Measurements from ENCODE around the gene BRD1. TPM values are rescaled to one million over a fixed set of nuclear protein-coding genes. Genes with fewer than 3 reads are reported as not detected.
"Not testable (repeated sequence)": the region's sequence is repeated elsewhere in the genome, so short reads cannot be mapped to it uniquely, and the experiment has no call there.

Gene BRD1
- total RNA-seq, 1 donor from 2014 or later: 34.3 TPM

DNA sequence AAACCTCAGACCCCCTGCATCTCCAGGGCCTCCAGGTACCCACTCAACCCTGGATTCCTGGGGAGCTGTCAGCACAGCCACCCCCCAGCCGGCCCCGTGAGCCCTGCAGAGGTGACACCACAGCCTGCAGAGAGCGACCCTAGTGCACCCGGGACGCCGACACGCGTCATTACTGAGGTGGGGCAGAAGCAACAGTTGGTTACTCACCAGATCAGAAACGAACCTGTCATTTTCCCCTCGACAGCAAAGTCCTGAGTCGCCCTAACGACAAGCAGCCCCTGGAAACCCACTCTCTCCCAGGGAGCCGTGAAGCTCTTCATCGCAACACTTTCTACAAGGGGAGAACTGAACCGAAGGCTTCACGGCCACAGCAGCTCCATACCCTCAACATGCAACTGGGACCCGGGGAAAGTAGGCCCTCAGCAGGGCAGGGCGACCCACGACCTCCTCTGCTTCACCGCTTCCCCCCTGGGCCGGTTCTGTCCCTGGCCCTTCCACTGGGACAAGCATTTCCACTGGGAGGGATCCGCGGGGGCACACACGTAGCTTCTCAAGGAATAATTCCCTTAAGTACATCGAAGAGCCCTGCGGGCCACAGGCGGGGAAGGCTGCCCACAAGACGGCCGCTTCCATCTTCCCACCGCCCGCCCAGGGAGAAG is 1.6 kb downstream of the BRD1 start:
- Mint-ChIP-seq H3K4me3 (ENCODE audit: unreplicated experiment) (peak overlapping the region; percentile 85), H3K4me1 (ENCODE audit: unreplicated experiment) (peaks cover 30% of the 10 kb centered on the region), H3K9me3 (ENCODE audit: unreplicated experiment) (peaks cover 6% of the 10 kb centered on the region), H3K27me3 (ENCODE audit: unreplicated experiment) (peaks cover 8% of the 10 kb centered on the region), H3K36me3 (ENCODE audit: unreplicated experiment) (peaks cover 23% of the 10 kb centered on the region), H3K27ac (ENCODE audit: unreplicated experiment) (peak overlapping the region; percentile 87)
- TF ChIP-seq, protein P1, sequence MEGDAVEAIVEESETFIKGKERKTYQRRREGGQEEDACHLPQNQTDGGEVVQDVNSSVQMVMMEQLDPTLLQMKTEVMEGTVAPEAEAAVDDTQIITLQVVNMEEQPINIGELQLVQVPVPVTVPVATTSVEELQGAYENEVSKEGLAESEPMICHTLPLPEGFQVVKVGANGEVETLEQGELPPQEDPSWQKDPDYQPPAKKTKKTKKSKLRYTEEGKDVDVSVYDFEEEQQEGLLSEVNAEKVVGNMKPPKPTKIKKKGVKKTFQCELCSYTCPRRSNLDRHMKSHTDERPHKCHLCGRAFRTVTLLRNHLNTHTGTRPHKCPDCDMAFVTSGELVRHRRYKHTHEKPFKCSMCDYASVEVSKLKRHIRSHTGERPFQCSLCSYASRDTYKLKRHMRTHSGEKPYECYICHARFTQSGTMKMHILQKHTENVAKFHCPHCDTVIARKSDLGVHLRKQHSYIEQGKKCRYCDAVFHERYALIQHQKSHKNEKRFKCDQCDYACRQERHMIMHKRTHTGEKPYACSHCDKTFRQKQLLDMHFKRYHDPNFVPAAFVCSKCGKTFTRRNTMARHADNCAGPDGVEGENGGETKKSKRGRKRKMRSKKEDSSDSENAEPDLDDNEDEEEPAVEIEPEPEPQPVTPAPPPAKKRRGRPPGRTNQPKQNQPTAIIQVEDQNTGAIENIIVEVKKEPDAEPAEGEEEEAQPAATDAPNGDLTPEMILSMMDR (IDR thresholded peaks at IDR 0.05): no peak
- DNase-seq (ENCODE audit: extremely low spot score, unreplicated experiment): no peak

DNA sequence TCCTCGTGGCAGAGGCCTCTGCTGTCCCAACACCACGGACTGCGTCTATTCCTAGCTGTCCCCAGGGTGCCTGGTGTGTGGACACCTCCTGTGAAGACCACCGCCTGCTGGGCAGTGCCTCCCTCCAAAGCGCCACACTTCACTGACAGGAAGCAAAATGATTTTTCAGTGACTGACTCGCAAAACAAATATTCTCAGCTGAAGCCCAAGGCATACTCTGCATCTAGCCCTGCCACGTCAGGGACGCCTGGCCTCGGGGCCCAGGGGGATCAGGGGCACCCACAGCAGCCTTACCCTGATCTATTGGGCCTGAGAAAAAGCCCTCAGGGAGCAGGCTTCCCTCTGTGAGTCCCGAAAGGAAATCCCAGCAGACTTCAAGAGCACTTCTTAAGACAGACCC is 2.2 kb downstream of the BRD1 start:
- no peak for DNase-seq (ENCODE audit: extremely low spot score, unreplicated experiment)
- TF ChIP-seq, protein P1 (IDR thresholded peaks at IDR 0.05): no peak
- H3K4me3 Mint-ChIP-seq (ENCODE audit: unreplicated experiment): peak overlapping the region; percentile 85
- H3K27ac Mint-ChIP-seq (ENCODE audit: unreplicated experiment): peak overlapping the region; percentile 87
- peaks cover 4% of the 10 kb centered on the region for H3K9me3 Mint-ChIP-seq (ENCODE audit: unreplicated experiment)
- H3K27me3 Mint-ChIP-seq (ENCODE audit: unreplicated experiment): peaks cover 2% of the 10 kb centered on the region
- H3K4me1 Mint-ChIP-seq (ENCODE audit: unreplicated experiment): peaks cover 36% of the 10 kb centered on the region
- peaks cover 30% of the 10 kb centered on the region for H3K36me3 Mint-ChIP-seq (ENCODE audit: unreplicated experiment)

DNA sequence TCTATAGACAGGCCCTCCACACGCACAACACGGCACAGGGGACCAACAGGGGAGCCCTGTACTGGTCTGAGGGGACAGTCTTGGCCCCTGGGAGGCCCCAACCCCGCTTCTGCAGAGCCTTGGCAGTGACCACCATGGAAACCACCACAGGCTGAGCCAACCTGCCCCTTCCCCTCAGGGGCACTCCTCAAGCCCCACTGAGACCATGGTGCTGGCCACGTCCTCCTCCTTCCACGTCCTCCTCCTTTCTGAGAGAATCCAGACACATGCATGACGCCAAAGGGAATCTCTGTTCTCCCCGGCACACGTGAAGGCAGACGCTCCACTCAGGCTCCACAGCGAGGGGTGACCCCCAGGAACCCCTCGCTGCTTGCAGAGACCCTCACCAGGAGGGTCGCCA is 2.7 kb downstream of the BRD1 start:
- no peak for DNase-seq (ENCODE audit: extremely low spot score, unreplicated experiment)
- Mint-ChIP-seq H3K4me3 (ENCODE audit: unreplicated experiment) (peak overlapping the region; percentile 85), H3K27me3 (ENCODE audit: unreplicated experiment) (no peaks in the 10 kb centered on the region), H3K9me3 (ENCODE audit: unreplicated experiment) (peaks cover 3% of the 10 kb centered on the region), H3K27ac (ENCODE audit: unreplicated experiment) (peak overlapping the region; percentile 87), H3K36me3 (ENCODE audit: unreplicated experiment) (peaks cover 33% of the 10 kb centered on the region), H3K4me1 (ENCODE audit: unreplicated experiment) (peaks cover 37% of the 10 kb centered on the region)
- TF ChIP-seq, protein P1 (IDR thresholded peaks at IDR 0.05): no peak

DNA sequence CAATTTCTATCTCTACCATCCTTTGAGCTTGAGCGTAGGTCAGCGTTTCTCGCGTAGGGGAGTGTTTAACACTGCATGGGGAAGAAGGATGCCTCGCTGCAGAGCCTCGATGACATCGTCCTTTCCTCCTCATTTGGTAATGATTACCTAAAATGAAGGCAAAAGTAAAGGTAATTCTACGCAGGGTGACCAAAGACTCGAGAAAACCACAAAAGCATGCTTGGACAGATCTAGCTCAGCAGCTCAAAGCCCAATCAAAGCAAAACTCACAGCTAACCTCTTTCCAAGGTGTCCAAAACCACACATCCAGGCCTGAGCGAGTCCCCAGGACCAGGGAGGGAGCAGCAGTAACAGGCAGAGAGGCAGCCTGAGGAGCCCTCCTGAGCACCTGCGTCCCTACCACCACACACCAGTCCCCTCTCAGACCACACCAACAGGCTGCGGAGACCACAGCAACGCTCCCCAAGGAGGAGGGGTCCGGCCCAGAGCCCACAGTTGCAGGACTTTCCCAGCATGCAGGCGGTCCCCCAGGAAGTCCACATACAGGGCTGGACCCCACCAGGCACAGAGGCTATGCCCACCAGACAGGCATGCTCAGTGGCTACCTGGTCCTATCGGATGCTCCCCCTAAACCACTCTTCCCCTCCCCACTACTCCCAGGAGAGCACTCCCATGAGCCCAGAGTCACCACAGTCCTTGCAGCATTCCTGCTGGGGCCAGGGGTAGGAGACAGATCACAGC is 3.3 kb downstream of the BRD1 start:
- Mint-ChIP-seq H3K27ac (ENCODE audit: unreplicated experiment) (no peak overlapping the region), H3K36me3 (ENCODE audit: unreplicated experiment) (peaks cover 28% of the 10 kb centered on the region), H3K4me3 (ENCODE audit: unreplicated experiment) (peak overlapping the region; percentile 34), H3K4me1 (ENCODE audit: unreplicated experiment) (peaks cover 37% of the 10 kb centered on the region), H3K27me3 (ENCODE audit: unreplicated experiment) (no peaks in the 10 kb centered on the region), H3K9me3 (ENCODE audit: unreplicated experiment) (no peaks in the 10 kb centered on the region)
- DNase-seq (ENCODE audit: extremely low spot score, unreplicated experiment): no peak
- TF ChIP-seq, protein P1 (IDR thresholded peaks at IDR 0.05): no peak

DNA sequence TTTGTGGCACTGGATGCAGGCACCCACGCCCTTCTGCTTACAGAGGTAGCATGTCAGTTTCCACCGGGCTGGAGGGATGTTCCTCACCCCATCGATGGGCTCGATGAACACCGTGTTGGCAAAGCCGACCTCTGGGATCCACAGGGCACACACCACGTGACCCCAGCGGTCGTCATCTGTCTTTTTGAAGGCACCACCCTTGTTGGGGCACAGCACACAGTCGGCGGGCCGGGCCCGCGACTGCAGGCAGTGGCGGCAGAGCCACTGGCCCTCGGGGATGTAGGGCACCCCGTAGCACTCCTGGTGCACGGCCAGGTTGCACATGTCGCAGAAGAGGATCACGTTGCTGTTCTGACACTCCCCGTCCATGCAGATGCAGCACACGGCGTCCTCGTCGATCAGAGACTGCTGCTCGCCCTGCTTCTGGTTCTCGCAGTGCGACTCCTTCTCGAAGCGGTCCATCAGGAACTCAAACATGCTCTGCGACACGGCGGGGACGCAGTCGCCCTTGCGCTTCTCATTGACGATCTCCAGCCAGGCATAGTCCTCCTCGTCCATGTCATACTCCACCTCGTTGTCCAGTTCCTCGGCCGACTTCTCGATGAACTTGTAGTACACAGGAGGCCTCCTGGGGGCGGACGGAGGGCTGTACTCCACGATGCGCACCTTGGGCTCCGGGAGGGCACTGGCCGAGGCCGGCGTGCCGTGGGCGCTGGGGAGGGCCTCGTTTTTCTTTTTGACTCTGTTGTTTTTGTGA is 4.2 kb downstream of the BRD1 start:
- no peak overlapping the region for H3K4me3 Mint-ChIP-seq (ENCODE audit: unreplicated experiment)
- TF ChIP-seq, protein P1 (IDR thresholded peaks at IDR 0.05): no peak
- no peak for DNase-seq (ENCODE audit: extremely low spot score, unreplicated experiment)
- no peaks in the 10 kb centered on the region for H3K9me3 Mint-ChIP-seq (ENCODE audit: unreplicated experiment)
- peaks cover 37% of the 10 kb centered on the region for H3K4me1 Mint-ChIP-seq (ENCODE audit: unreplicated experiment)
- H3K27ac Mint-ChIP-seq (ENCODE audit: unreplicated experiment): no peak overlapping the region
- H3K27me3 Mint-ChIP-seq (ENCODE audit: unreplicated experiment): no peaks in the 10 kb centered on the region
- H3K36me3 Mint-ChIP-seq (ENCODE audit: unreplicated experiment): peaks cover 31% of the 10 kb centered on the region

DNA sequence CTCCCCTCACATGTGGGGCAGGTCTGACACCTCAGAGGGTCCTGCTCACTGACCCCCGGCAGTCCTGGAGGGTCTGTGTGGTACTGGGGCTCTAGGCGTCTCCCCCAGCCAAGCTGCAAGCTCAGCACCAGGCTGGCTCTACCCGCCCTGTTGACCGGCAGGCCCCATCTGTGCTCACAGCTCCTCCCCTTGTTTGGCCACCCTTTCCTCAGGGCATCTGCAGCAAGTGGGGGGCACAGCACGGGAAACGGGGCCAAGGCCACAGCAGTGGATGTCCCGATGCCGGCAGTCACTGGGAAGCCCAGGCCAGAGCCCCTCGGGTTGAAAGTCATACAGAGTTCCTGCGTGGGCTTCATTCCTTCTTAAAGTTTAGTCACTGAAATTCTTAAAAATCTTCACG is 5.9 kb downstream of the BRD1 start:
- not testable (repeated sequence) for H3K27me3 Mint-ChIP-seq (ENCODE audit: unreplicated experiment); DNase-seq (ENCODE audit: extremely low spot score, unreplicated experiment); H3K27ac Mint-ChIP-seq (ENCODE audit: unreplicated experiment); H3K9me3 Mint-ChIP-seq (ENCODE audit: unreplicated experiment); H3K4me3 Mint-ChIP-seq (ENCODE audit: unreplicated experiment)
- H3K36me3 Mint-ChIP-seq (ENCODE audit: unreplicated experiment): peaks cover 47% of the 10 kb centered on the region
- H3K4me1 Mint-ChIP-seq (ENCODE audit: unreplicated experiment): peaks cover 41% of the 10 kb centered on the region

All from osteocyte (in vitro differentiated cells).